Endothelial cell of umbilical vein (primary cell): Measurements from ENCODE around the gene TMEM120A. TPM values are rescaled to one million over a fixed set of nuclear protein-coding genes. Genes with fewer than 3 reads are reported as not detected.
A peak's percentile ranks its signal among the peaks of the same experiment; 100 is the strongest.

Source experiments
- BruUV-seq: library from RNA; stranded (reverse); fragments of 400-500 nt; replicated peaks from 2 replicates; lab custom pipeline; 2021; lab: Mats Ljungman, UMichigan
- CTCF ChIA-PET: fragments of 300-600, 350-600 bp; sonication (Branson Sonifier 250); formaldehyde crosslinking; loops from one replicate; lab custom pipeline; 2021; ENCODE audit warnings: antibody characterized with exemption, inconsistent platforms; lab: Charles Lee
- POLR2A ChIA-PET: fragments of 300-600, 350-600 bp; sonication (Branson Sonifier 250); formaldehyde crosslinking; loops from one replicate; lab custom pipeline; 2021; ENCODE audit warnings: antibody characterized with exemption, inconsistent platforms; lab: Charles Lee
- DNase-seq: peaks from one replicate; pipeline ENCODE4 v3.0.0-alpha.2; 2011; ENCODE audit warnings: low read depth, low spot score
- FAIRE-seq: peaks from 2 replicates; lab custom pipeline; 2011; peaks lifted over from hg19 to GRCh38; lab: Jason Lieb, UNC
- H2AFZ ChIP-seq: 2 replicates; pipeline ENCODE4 v1.6.0; 2012; ENCODE audit warnings: low read depth, low read length, control low read depth, inconsistent platforms
- H3K27ac ChIP-seq: 2 replicates; pipeline ENCODE4 v1.5.1; 2011; ENCODE audit warnings: low read depth, mild to moderate bottlenecking, control low read depth, low read length, moderate library complexity; ENCODE audit not compliant: insufficient read depth
- H3K27me3 ChIP-seq, 2 experiments: 2 replicates each; pipeline versions ENCODE4 v1.6.0 to v1.6.1; 2011; ENCODE audit warnings: low read length in 2 of 2, mixed read lengths in 1 of 2; ENCODE audit not compliant: control insufficient read depth in 2 of 2, insufficient read depth in 2 of 2
- H3K36me3 ChIP-seq, 2 experiments: 2 replicates in 1 of 2; 3 replicates in 1 of 2; pipeline ENCODE4 v1.5.1; 2011; ENCODE audit warnings: low read length in 2 of 2, mild to moderate bottlenecking in 1 of 2, moderate library complexity in 1 of 2; ENCODE audit not compliant: control insufficient read depth in 2 of 2, insufficient read depth in 2 of 2; ENCODE audit errors: extremely low read depth in 1 of 2
- H3K4me1 ChIP-seq: 3 replicates; pipeline ENCODE4 v1.5.1; 2011; ENCODE audit warnings: mild to moderate bottlenecking, low read length; ENCODE audit not compliant: control insufficient read depth, insufficient read depth; ENCODE audit errors: extremely low read depth
- H3K4me2 ChIP-seq: 2 replicates; pipeline ENCODE4 v1.6.1; 2011; ENCODE audit warnings: low read length, control low read depth, mixed read lengths; ENCODE audit not compliant: insufficient read depth
- H3K4me3 ChIP-seq, 3 experiments: fragments of 200-600 bp in 1 of 3; sonication (generic), shearing (Covaris generic) in 1 of 3; replicated peaks in 1 of 3; 2 replicates each; pipeline ENCODE4 v1.5.1; 2011 to 2016; ENCODE audit warnings: control low read depth in 3 of 3, low read length in 3 of 3, mild to moderate bottlenecking in 2 of 3, inconsistent platforms in 1 of 3, low read depth in 1 of 3, moderate library complexity in 1 of 3; ENCODE audit not compliant: insufficient read depth in 1 of 3
- H3K79me2 ChIP-seq: 2 replicates; pipeline ENCODE4 v1.6.0; 2012; ENCODE audit warnings: low read length, inconsistent platforms; ENCODE audit not compliant: control insufficient read depth, insufficient read depth
- H3K9ac ChIP-seq: replicated peaks from 2 replicates; pipeline ENCODE3; 2011; ENCODE audit warnings: low read length, control low read depth; ENCODE audit not compliant: insufficient read depth; ENCODE audit errors: extremely low read depth
- H3K9me1 ChIP-seq: replicated peaks from 3 replicates; pipeline ENCODE4 v1.6.0; 2011; ENCODE audit warnings: mild to moderate bottlenecking, low read length; ENCODE audit not compliant: control insufficient read depth, insufficient read depth; ENCODE audit errors: extremely low read depth
- H3K9me3 ChIP-seq: replicated peaks from 2 replicates; pipeline ENCODE4 v1.5.1; 2012; ENCODE audit warnings: low read length, inconsistent platforms; ENCODE audit not compliant: control insufficient read depth, insufficient read depth
- H4K20me1 ChIP-seq: replicated peaks from 2 replicates; pipeline ENCODE3; 2011; ENCODE audit warnings: mild to moderate bottlenecking, low read length; ENCODE audit not compliant: control insufficient read depth, insufficient read depth; ENCODE audit errors: extremely low read depth
- CTCF ChIP-seq, 2 donors: IDR thresholded peaks; 1 replicate in 1 of 2; 2 replicates in 1 of 2; pipeline ENCODE4 v1.5.1; 2011; ENCODE audit warnings: low read length in 2 of 2, mild to moderate bottlenecking in 2 of 2, moderate library complexity in 2 of 2, control low read depth in 1 of 2, inconsistent platforms in 1 of 2, low read depth in 1 of 2; ENCODE audit not compliant: insufficient read depth in 1 of 2; ENCODE audit errors: extremely low read depth in 1 of 2
- EZH2 ChIP-seq: IDR thresholded peaks from 2 replicates; pipeline ENCODE4 v1.6.1; 2012; ENCODE audit warnings: borderline replicate concordance, low read depth, mild to moderate bottlenecking, moderate library complexity, low read length, inconsistent platforms; ENCODE audit not compliant: severe bottlenecking
- FOS ChIP-seq: IDR thresholded peaks from 2 replicates; pipeline ENCODE4 v1.6.1; 2011; ENCODE audit warnings: mild to moderate bottlenecking, low read length, moderate library complexity, borderline replicate concordance; ENCODE audit not compliant: insufficient read depth
- GATA2 ChIP-seq: IDR thresholded peaks from 2 replicates; pipeline ENCODE4 v1.7.0; 2011; ENCODE audit warnings: low read depth, mild to moderate bottlenecking, moderate library complexity, mixed read lengths, low read length; ENCODE audit not compliant: insufficient read length, insufficient read depth
- JUN ChIP-seq: IDR thresholded peaks from 2 replicates; pipeline ENCODE4 v1.6.1; 2011; ENCODE audit warnings: borderline replicate concordance, low read depth; ENCODE audit not compliant: insufficient read length, insufficient read depth
- MAX ChIP-seq: IDR thresholded peaks from 2 replicates; pipeline ENCODE4 v1.6.1; 2011; ENCODE audit not compliant: insufficient read depth, insufficient read length
- MYC ChIP-seq: IDR thresholded peaks from one replicate; pipeline ENCODE4 v1.6.1; 2011; ENCODE audit warnings: mild to moderate bottlenecking, low read depth, low read length
- POLR2A ChIP-seq: IDR thresholded peaks from 2 replicates; pipeline ENCODE4 v1.6.1; 2012; ENCODE audit warnings: low read depth, mild to moderate bottlenecking, control low read depth, low read length
- POLR2AphosphoS5 ChIP-seq: IDR thresholded peaks from 2 replicates; pipeline ENCODE4 v1.6.1; 2012; ENCODE audit warnings: low read depth, mild to moderate bottlenecking, control low read depth, low read length, moderate library complexity; ENCODE audit not compliant: insufficient read depth
- dilution Hi-C: fragments of 300-500 bp; cut with MboI; formaldehyde crosslinking; loops from one replicate; pipeline ENCODE4 v1.15.0; 2019; ENCODE audit warnings: low sequenced_read_pairs; ENCODE audit not compliant: extremely low pct_ligation_motif_present
- intact Hi-C: fragments of 100-400 bp; cut with micrococcal nuclease; formaldehyde crosslinking; loops from one replicate; pipeline ENCODE4 v1.10.0; 2022
- polyA plus RNA-seq, 4 experiments: library from polyadenylated mRNA; depleted of rRNA in 3 of 4; stranded (reverse) in 3 of 4; unstranded in 1 of 4; fragments of >200 nt; gene quantifications; 2 replicates each; pipeline versions ENCODE4 v1.2.1 to v1.2.3, GENCODE V29; 2011 to 2012; ENCODE audit warnings: missing spikeins in 1 of 4
- total RNA-seq: library from RNA; stranded (reverse); gene quantifications from 2 replicates; pipeline ENCODE4 v1.2.3, GENCODE V29; 2021

TMEM120A gene
- total and polyA plus RNA-seq, 2 donors (not counting 3 experiments of a cell fraction or from before 2014, with no cell fraction given): 38.6 to 133 TPM

GRCh38 chr7:76023002-76023401, 28.6 kb upstream of the TMEM120A start:
- Histone ChIP-seq H4K20me1 (no peaks in the 10 kb centered on the region), H3K9ac (no peak overlapping the region), H3K9me3 (no peaks in the 10 kb centered on the region), H3K9me1 (no peaks in the 10 kb centered on the region), H3K36me3 (peaks cover 0 to 5% of the 10 kb centered on the region in 2 experiments), H3K27ac (no peak overlapping the region), H3K4me3 (no peak overlapping the region), H3K4me2 (no peak overlapping the region), H3K79me2 (no peaks in the 10 kb centered on the region), H3K4me1 (peaks cover 2% of the 10 kb centered on the region), H3K27me3 (no peaks in the 10 kb centered on the region), H2AFZ (peak overlapping the region; percentile 46)
- ChIA-PET POLR2A (interaction anchor here (0.6 kb wide), 1 partner anchor 97 kb away, joined by 3 read pairs; no protein-coding TSS in a partner anchor), CTCF (interaction anchor here (1.4 to 6.5 kb wide), 2 partner anchors 155 to 157 kb away, joined by 4 to 267 read pairs; no protein-coding TSS in a partner anchor)
- TF ChIP-seq POLR2A: no peak
- no peak for TF ChIP-seq EZH2
- TF ChIP-seq JUN: no peak
- TF ChIP-seq GATA2: no peak
- no peak for TF ChIP-seq MYC
- TF ChIP-seq POLR2AphosphoS5: no peak
- TF ChIP-seq CTCF (IDR thresholded peaks at IDR 0.05; ENCODE audit: extremely low read depth in 1 of 2, insufficient read depth in 1 of 2, low read depth in 1 of 2, low read length in 2 of 2): no peak
- TF ChIP-seq FOS: no peak
- no peak for TF ChIP-seq MAX
- DNase-seq (no peak), FAIRE-seq (no peak)
- intact Hi-C loops (no loop called here), dilution Hi-C loops (no loop called here)
- BruUV-seq: no TSS peak
